Tibial artery (tissue), 4 donors: ENCODE results near the gene IL27RA.
A peak's percentile ranks its signal among the peaks of the same experiment; 100 is the strongest.

Source experiments
- DNase-seq, 2 donors: peaks; one replicate each; pipeline ENCODE4 v3.0.0-alpha.2; 2019
- H3K27ac ChIP-seq, 2 donors: fragments of 200-600 bp; sonication (generic) in 1 of 2; 1 replicate in 1 of 2; 2 replicates in 1 of 2; pipeline ENCODE4 v1.5.1; 2018 to 2019; ENCODE audit warnings: mild to moderate bottlenecking in 1 of 2
- H3K27me3 ChIP-seq, 2 donors: fragments of 200-600 bp; sonication (generic) in 1 of 2; one replicate each; pipeline versions ENCODE4 v1.5.1 to v1.6.0; 2016 to 2019
- H3K36me3 ChIP-seq, 3 donors: fragments of 200-600 bp; sonication (generic) in 2 of 3; one replicate each; pipeline ENCODE4 v1.5.1; 2016 to 2019; ENCODE audit warnings: mild to moderate bottlenecking in 2 of 3
- H3K4me1 ChIP-seq, 4 donors: fragments of 200-600 bp; sonication (generic) in 2 of 4; 1 replicate in 3 of 4; 2 replicates in 1 of 4; pipeline ENCODE4 v1.5.1; 2016 to 2019
- H3K4me3 ChIP-seq, 2 donors: fragments of 200-600 bp; sonication (generic) in 1 of 2; 1 replicate in 1 of 2; 2 replicates in 1 of 2; pipeline ENCODE4 v1.5.1; 2018 to 2019; ENCODE audit warnings: mild to moderate bottlenecking in 2 of 2
- H3K9me3 ChIP-seq, 3 donors: fragments of 200-600 bp; sonication (generic) in 1 of 3; one replicate each; pipeline ENCODE4 v1.5.1; 2016 to 2019
- intact Hi-C: fragments of 100-400 bp; cut with DNase I; formaldehyde crosslinking; loops from one replicate; pipeline ENCODE4 v1.15.0; 2023; ENCODE audit warnings: low total_unique reads
- TF ChIP-seq, protein P1 (sequence below), 2 experiments: fragments of 200-600 bp in 1 of 2; fragments of 450-650 bp in 1 of 2; IDR thresholded peaks; one replicate each; pipeline ENCODE4 v1.5.1; 2017 to 2019; ENCODE audit warnings: antibody characterized with exemption in 2 of 2, mild to moderate bottlenecking in 1 of 2, moderate library complexity in 1 of 2

The IL27RA gene

DNA sequence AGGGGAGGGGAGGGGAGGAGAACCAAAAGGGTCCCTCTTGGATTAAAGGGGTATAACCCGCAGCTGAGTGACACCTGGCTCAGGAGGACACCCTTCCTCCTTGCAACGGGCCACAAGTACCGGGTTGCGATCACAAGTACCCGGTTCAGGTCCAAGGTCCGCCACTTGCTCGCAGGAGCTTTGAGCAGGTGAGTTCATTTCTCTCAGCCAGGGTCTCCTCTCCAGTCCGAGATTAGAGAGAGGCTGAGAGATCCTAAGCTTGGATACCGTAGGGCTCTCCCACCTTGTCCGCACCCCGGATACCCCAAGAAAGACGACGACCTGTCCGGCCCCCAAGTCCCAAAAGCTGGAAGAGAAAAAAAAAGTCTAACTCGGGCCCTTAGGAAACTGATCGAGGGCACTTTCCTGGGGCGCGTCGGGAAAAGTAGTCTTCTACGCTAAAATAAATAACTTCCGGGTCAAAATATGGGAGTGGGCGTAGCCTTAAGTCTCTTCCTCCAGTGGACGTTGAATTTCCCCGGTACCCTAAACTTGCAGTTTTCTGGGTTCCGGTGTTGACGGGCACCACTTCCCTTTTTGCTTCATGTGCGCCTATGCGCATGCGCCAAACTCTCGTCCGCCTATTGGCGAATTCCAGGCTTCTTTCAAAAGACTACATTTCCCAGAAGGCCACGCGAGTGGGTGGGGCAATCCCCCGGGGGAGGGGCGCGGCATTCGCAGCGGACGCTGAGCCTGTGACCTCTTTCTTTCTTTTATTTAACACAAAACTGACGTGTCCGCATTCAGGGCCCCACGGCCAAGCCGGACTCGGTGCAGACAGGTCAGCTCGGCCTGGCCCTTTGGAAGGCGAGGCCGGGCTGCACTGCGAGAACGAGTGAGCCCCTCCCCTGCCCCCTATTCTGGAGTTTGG, 49.6 kb downstream of the IL27RA start:
- TF ChIP-seq, protein P1, sequence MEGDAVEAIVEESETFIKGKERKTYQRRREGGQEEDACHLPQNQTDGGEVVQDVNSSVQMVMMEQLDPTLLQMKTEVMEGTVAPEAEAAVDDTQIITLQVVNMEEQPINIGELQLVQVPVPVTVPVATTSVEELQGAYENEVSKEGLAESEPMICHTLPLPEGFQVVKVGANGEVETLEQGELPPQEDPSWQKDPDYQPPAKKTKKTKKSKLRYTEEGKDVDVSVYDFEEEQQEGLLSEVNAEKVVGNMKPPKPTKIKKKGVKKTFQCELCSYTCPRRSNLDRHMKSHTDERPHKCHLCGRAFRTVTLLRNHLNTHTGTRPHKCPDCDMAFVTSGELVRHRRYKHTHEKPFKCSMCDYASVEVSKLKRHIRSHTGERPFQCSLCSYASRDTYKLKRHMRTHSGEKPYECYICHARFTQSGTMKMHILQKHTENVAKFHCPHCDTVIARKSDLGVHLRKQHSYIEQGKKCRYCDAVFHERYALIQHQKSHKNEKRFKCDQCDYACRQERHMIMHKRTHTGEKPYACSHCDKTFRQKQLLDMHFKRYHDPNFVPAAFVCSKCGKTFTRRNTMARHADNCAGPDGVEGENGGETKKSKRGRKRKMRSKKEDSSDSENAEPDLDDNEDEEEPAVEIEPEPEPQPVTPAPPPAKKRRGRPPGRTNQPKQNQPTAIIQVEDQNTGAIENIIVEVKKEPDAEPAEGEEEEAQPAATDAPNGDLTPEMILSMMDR (IDR thresholded peaks at IDR 0.05): peak in 1 of 2 experiments; percentile 25
- intact Hi-C loops: loop anchor here (5.0 kb wide), 2 partner anchors 36 to 74 kb away; partner anchors contain the start of genes PRKACA and RFX1
- Histone ChIP-seq H3K27me3 (no peaks in the 10 kb centered on the region), H3K4me1 (peaks cover 0 to 27% (median 20%) of the 10 kb centered on the region in 4 donors), H3K9me3 (no peaks in the 10 kb centered on the region), H3K4me3 (peak overlapping the region; percentile 66 to 86), H3K27ac (peak overlapping the region; percentile 93 to 94), H3K36me3 (no peaks in the 10 kb centered on the region)
- DNase-seq: peak; percentile 98 to 100

- peak in 1 of 2 donors; percentile 48 for DNase-seq
- intact Hi-C loops: loop anchor here (5.0 kb wide), 2 partner anchors 35 to 75 kb away; partner anchors contain the start of genes PRKACA and RFX1
- no peaks in the 10 kb centered on the region for H3K9me3 ChIP-seq
- H3K27ac ChIP-seq: peak overlapping the region; percentile 93 to 94
- TF ChIP-seq, protein P1 (IDR thresholded peaks at IDR 0.05): no peak
- H3K4me1 ChIP-seq: peaks cover 0 to 27% (median 20%) of the 10 kb centered on the region in 4 donors
- peak overlapping the region; percentile 66 to 86 for H3K4me3 ChIP-seq
- no peaks in the 10 kb centered on the region for H3K27me3 ChIP-seq
- no peaks in the 10 kb centered on the region for H3K36me3 ChIP-seq
Observed at GRCh38 chr19:14081797-14082674, 50.5 kb downstream of the IL27RA start.

- TF ChIP-seq, protein P1 (IDR thresholded peaks at IDR 0.05): no peak
- Histone ChIP-seq H3K27ac (peak overlapping the region; percentile 93 to 94), H3K4me3 (peak overlapping the region in 1 of 2 donors; percentile 86), H3K36me3 (no peaks in the 10 kb centered on the region), H3K27me3 (no peaks in the 10 kb centered on the region), H3K4me1 (peaks cover 0 to 27% (median 20%) of the 10 kb centered on the region in 4 donors), H3K9me3 (no peaks in the 10 kb centered on the region)
- intact Hi-C loops: loop anchor here (5.0 kb wide), 2 partner anchors 35 to 75 kb away; partner anchors contain the start of genes PRKACA and RFX1
- no peak for DNase-seq
Observed at GRCh38 chr19:14082675-14082960, 51.1 kb downstream of the IL27RA start.

DNA sequence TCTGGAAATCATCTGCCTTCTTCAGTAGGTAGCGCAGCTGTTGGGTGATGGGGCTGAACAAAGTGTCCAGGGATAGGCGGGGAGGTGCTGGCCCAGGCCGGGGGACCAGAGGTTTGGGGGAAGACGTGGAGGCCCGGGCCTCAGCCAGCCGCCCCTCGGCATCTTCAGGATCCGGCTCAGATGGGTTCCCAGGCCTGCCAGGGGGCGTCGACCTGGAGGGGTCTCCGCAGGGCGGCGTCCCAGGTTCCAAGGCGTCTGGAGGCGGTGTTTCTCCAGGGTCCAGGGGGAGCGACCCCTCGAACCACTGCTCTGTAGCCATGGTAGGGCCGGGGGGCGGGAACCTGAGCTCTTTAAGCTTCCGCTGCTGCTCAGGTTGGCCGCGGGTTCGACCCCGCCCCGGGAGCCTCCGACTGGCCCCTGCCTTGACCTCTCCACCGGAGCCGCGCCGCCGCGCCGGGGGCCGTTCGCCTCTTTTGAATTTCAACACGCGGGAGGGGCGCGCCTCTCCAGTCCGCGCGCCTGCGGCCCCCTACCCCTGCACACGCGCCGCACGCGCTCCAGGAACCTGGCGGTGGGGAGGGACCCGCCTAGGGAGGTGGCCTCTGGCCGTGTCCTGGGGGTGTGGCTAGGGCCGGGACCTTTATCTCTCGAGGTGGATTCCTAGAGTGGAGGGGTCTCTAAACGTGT, 53.9 kb downstream of the IL27RA start, which contains the start of gene C19orf67:
Gene C19orf67 (minus strand): TSS at position 475 of the 687 bp plus-strand sequence. CDS start 156 bp downstream, at position 319.
- intact Hi-C loops: no loop called here
- TF ChIP-seq, protein P1 (IDR thresholded peaks at IDR 0.05): no peak
- H3K4me3 ChIP-seq: no peak within 1 kb of the TSS
- no peaks in the 10 kb centered on the region for H3K9me3 ChIP-seq
- H3K27ac ChIP-seq: no peak within 1 kb of the TSS
- DNase-seq: no peak
- peaks cover 0 to 12% (median 11%) of the 10 kb centered on the region in 3 donors for H3K36me3 ChIP-seq
- H3K4me1 ChIP-seq: peaks cover 0 to 32% (median 24%) of the 10 kb centered on the region in 4 donors
- H3K27me3 ChIP-seq: no peaks in the 10 kb centered on the region

GRCh38 chr19:14086098-14086497, 54.5 kb downstream of the IL27RA start:
- no peaks in the 10 kb centered on the region for H3K9me3 ChIP-seq
- peaks cover 0 to 26% (median 19%) of the 10 kb centered on the region in 4 donors for H3K4me1 ChIP-seq
- intact Hi-C loops: no loop called here
- no peak for DNase-seq
- TF ChIP-seq, protein P1 (IDR thresholded peaks at IDR 0.05): no peak
- H3K36me3 ChIP-seq: peaks cover 0 to 12% (median 11%) of the 10 kb centered on the region in 3 donors
- no peak overlapping the region for H3K27ac ChIP-seq
- no peak overlapping the region for H3K4me3 ChIP-seq
- H3K27me3 ChIP-seq: no peaks in the 10 kb centered on the region
